Hepatocyte (in vitro differentiated cells): Measurements from ENCODE around the gene TMEM134. TPM values are rescaled to one million over a fixed set of nuclear protein-coding genes. Genes with fewer than 3 reads are reported as not detected.
"Not testable (repeated sequence)": the region's sequence is repeated elsewhere in the genome, so short reads cannot be mapped to it uniquely, and the experiment has no call there.

Experiments
- DNase-seq: peaks from one replicate; pipeline ENCODE4 v3.0.0-alpha.2; 2016; ENCODE audit warnings: low spot score
- H2AFZ ChIP-seq: fragments of 200-600 bp; sonication (generic); 2 replicates; pipeline ENCODE4 v1.6.0; 2016; ENCODE audit warnings: antibody characterized with exemption, mild to moderate bottlenecking
- H3K27ac ChIP-seq: fragments of 200-600 bp; sonication (generic); 2 replicates; pipeline ENCODE4 v1.5.1; 2016; ENCODE audit warnings: mild to moderate bottlenecking
- H3K27me3 ChIP-seq: fragments of 200-600 bp; sonication (generic); 2 replicates; pipeline ENCODE4 v1.6.1; 2016
- H3K36me3 ChIP-seq: fragments of 200-600 bp; sonication (generic); replicated peaks from 2 replicates; pipeline ENCODE4 v1.5.1; 2016; ENCODE audit warnings: low read depth; ENCODE audit not compliant: insufficient read depth
- H3K4me1 ChIP-seq: fragments of 200-600 bp; sonication (generic); 2 replicates; pipeline ENCODE4 v1.5.1; 2016; ENCODE audit warnings: mild to moderate bottlenecking, moderate library complexity; ENCODE audit not compliant: insufficient read depth
- H3K4me2 ChIP-seq: fragments of 200-600 bp; sonication (generic); 2 replicates; pipeline ENCODE4 v1.6.0; 2016
- H3K4me3 ChIP-seq: fragments of 200-600 bp; sonication (generic); 2 replicates; pipeline ENCODE4 v1.5.1; 2016; ENCODE audit warnings: mild to moderate bottlenecking
- H3K79me2 ChIP-seq: fragments of 200-600 bp; sonication (generic); 2 replicates; pipeline ENCODE4 v1.6.0; 2017; ENCODE audit warnings: mild to moderate bottlenecking
- H3K9me2 ChIP-seq: fragments of 200-600 bp; sonication (generic); replicated peaks from 2 replicates; pipeline ENCODE4 v1.6.0; 2017; ENCODE audit warnings: mild to moderate bottlenecking; ENCODE audit not compliant: insufficient read depth
- H3K9me3 ChIP-seq: fragments of 200-600 bp; sonication (generic); 2 replicates; pipeline ENCODE4 v1.5.1; 2016; ENCODE audit warnings: low read depth, mild to moderate bottlenecking
- H4K20me1 ChIP-seq: fragments of 200-600 bp; sonication (generic); 2 replicates; pipeline ENCODE4 v1.6.0; 2016; ENCODE audit warnings: mild to moderate bottlenecking; ENCODE audit not compliant: insufficient read depth, poor library complexity, severe bottlenecking
- CTCF ChIP-seq: fragments of 200-600 bp; sonication (generic); IDR thresholded peaks from 2 replicates; pipeline ENCODE4 v1.5.1; 2016; ENCODE audit warnings: antibody characterized with exemption, mild to moderate bottlenecking; ENCODE audit not compliant: poor library complexity
- EZH2 ChIP-seq: fragments of 200-600 bp; sonication (generic); IDR thresholded peaks from 2 replicates; pipeline ENCODE4 v1.6.1; 2016; ENCODE audit warnings: antibody characterized with exemption, mild to moderate bottlenecking, borderline replicate concordance
- EZH2phosphoT487 ChIP-seq: fragments of 200-600 bp; sonication (generic); IDR thresholded peaks from one replicate; pipeline ENCODE4 v1.6.1; 2018; ENCODE audit warnings: antibody characterized with exemption, mild to moderate bottlenecking, low read depth, moderate library complexity; ENCODE audit not compliant: unreplicated experiment, severe bottlenecking
- WGBS: methylation state at CpG from one replicate; pipeline ENCODE4 v1.1.6; 2016; ENCODE audit warnings: low lambda C conversion rate; ENCODE audit errors: missing lambda C conversion rate; 5-methylcytosine and 5-hydroxymethylcytosine counted together
- polyA plus RNA-seq: library from polyadenylated mRNA; unstranded; fragments of >200 nt; fragmentation: Nextera tagmentation; extraction: Ambion mirVana; gene quantifications from 2 replicates; pipeline ENCODE4 v1.2.1, GENCODE V29; 2016
- total RNA-seq: library from RNA; depleted of rRNA; stranded (reverse); fragments of >200 nt; gene quantifications from 2 replicates; pipeline ENCODE4 v1.2.3, GENCODE V29; 2014

TMEM134 gene
- total and polyA plus RNA-seq, 2 experiments from 2014 or later, result 43.2 to 93.7 TPM

- Histone ChIP-seq H2AFZ (no peak overlapping the region), H3K4me2 (no peak overlapping the region), H3K9me2 (no peaks in the 10 kb centered on the region), H3K4me3 (no peak overlapping the region), H3K36me3 (no peaks in the 10 kb centered on the region), H4K20me1 (no peaks in the 10 kb centered on the region), H3K4me1 (peaks cover 8% of the 10 kb centered on the region), H3K79me2 (peaks cover 37% of the 10 kb centered on the region), H3K27me3 (no peaks in the 10 kb centered on the region), H3K9me3 (no peaks in the 10 kb centered on the region), H3K27ac (no peak overlapping the region)
- DNase-seq, result no peak
- WGBS, result 96% methylated on average over 5 of the region's 5 CpGs
- no peak for TF ChIP-seq EZH2
- TF ChIP-seq EZH2phosphoT487, result no peak
- no peak for TF ChIP-seq CTCF
These were observed 2.7 kb downstream of the TMEM134 start for GRCh38 chr11:67466367-67466766.

- H3K4me1 ChIP-seq, H3K27me3 ChIP-seq, H3K36me3 ChIP-seq, H2AFZ ChIP-seq, H4K20me1 ChIP-seq, H3K9me3 ChIP-seq, H3K9me2 ChIP-seq, DNase-seq, H3K4me3 ChIP-seq: not testable (repeated sequence)
- Histone ChIP-seq H3K79me2 (peaks cover 37% of the 10 kb centered on the region), H3K4me2 (peak overlapping the region; percentile 88), H3K27ac (peak overlapping the region; percentile 98)
- WGBS, result 88% methylated on average over 2 of the region's 2 CpGs
These were observed 3.5 kb downstream of the TMEM134 start for GRCh38 chr11:67465530-67465929.

GRCh38 chr11:67465189-67465510 lies 3.9 kb downstream of the TMEM134 start:
- 46% methylated on average over 3 of the region's 3 CpGs for WGBS
- Histone ChIP-seq H3K27me3 (no peaks in the 10 kb centered on the region), H3K27ac (peak overlapping the region; percentile 98), H3K4me2 (peak overlapping the region; percentile 88), H3K79me2 (peaks cover 37% of the 10 kb centered on the region), H3K4me1 (peaks cover 8% of the 10 kb centered on the region), H3K9me3 (no peaks in the 10 kb centered on the region), H4K20me1 (no peaks in the 10 kb centered on the region), H3K4me3 (peak overlapping the region; percentile 60), H2AFZ (peak overlapping the region; percentile 43), H3K36me3 (no peaks in the 10 kb centered on the region), H3K9me2 (no peaks in the 10 kb centered on the region)
- TF ChIP-seq EZH2phosphoT487, result no peak
- TF ChIP-seq CTCF, result no peak
- TF ChIP-seq EZH2, result no peak
- peak; percentile 45 for DNase-seq

- Histone ChIP-seq H4K20me1 (no peaks in the 10 kb centered on the region), H3K9me2 (no peaks in the 10 kb centered on the region), H3K27me3 (no peaks in the 10 kb centered on the region), H2AFZ (peak overlapping the region; percentile 61), H3K4me1 (peaks cover 8% of the 10 kb centered on the region), H3K27ac (peak overlapping the region; percentile 98), H3K9me3 (no peaks in the 10 kb centered on the region), H3K4me2 (peak overlapping the region; percentile 88), H3K4me3 (peak overlapping the region; percentile 60), H3K36me3 (no peaks in the 10 kb centered on the region), H3K79me2 (peaks cover 37% of the 10 kb centered on the region)
- TF ChIP-seq EZH2phosphoT487 (no peak), CTCF (no peak), EZH2 (no peak)
- WGBS, result 26% methylated on average over 45 of the region's 56 CpGs
- DNase-seq, result peak; percentile 93
These were observed 4.5 kb downstream of the TMEM134 start for GRCh38 chr11:67464411-67465188.
